ENCODE results near the gene RPIA. TPM values are rescaled to one million over a fixed set of nuclear protein-coding genes. Genes with fewer than 3 reads are reported as not detected.

The RPIA gene
- total and polyA plus RNA-seq, 8 donors: 16.0 to 35.2 (median 31.9) TPM

GRCh38 chr2:88669482-88670214 is 21.8 kb upstream of the RPIA start:
- intact Hi-C loops (cut with DNase I): loop anchor here in 1 of 2 donors (5.0 kb wide), 1 partner anchor 77 kb away; no protein-coding TSS in a partner anchor
- peak; percentile 76 for ATAC-seq
- Histone ChIP-seq H3K4me1 (no peaks in the 10 kb centered on the region), H3K4me3 (no peak overlapping the region), H3K27ac (no peak overlapping the region), H3K36me3 (no peaks in the 10 kb centered on the region), H3K9me3 (no peaks in the 10 kb centered on the region), H3K27me3 (no peaks in the 10 kb centered on the region)
- peak in 1 of 4 donors; percentile 23 for DNase-seq
- TF ChIP-seq CTCF (IDR thresholded peaks at IDR 0.05): peak in 1 of 2 donors; percentile 21

- Histone ChIP-seq H3K9me3 (no peaks in the 10 kb centered on the region), H3K27me3 (no peaks in the 10 kb centered on the region), H3K27ac (no peak overlapping the region), H3K4me1 (no peaks in the 10 kb centered on the region), H3K4me3 (no peak overlapping the region), H3K36me3 (no peaks in the 10 kb centered on the region)
- peak in 1 of 4 donors; percentile 48 for DNase-seq
- peak; percentile 84 for ATAC-seq
- peak; percentile 67 to 83 for TF ChIP-seq CTCF (IDR thresholded peaks at IDR 0.05)
- intact Hi-C loops (cut with DNase I): loop anchor here in 1 of 2 donors (5.0 kb wide), 1 partner anchor 80 kb away; no protein-coding TSS in a partner anchor
Observed at GRCh38 chr2:88671786-88672427, 19.6 kb upstream of the RPIA start.

GRCh38 chr2:88673363-88673762 is 18.1 kb upstream of the RPIA start:
- ATAC-seq (no peak), DNase-seq (no peak)
- Histone ChIP-seq H3K36me3 (no peaks in the 10 kb centered on the region), H3K4me1 (no peaks in the 10 kb centered on the region), H3K27me3 (no peaks in the 10 kb centered on the region), H3K27ac (no peak overlapping the region), H3K4me3 (no peak overlapping the region), H3K9me3 (no peaks in the 10 kb centered on the region)
- TF ChIP-seq CTCF (IDR thresholded peaks at IDR 0.05): no peak
- intact Hi-C loops (cut with DNase I): loop anchor here in 1 of 2 donors (5.0 kb wide), 1 partner anchor 81 kb away; no protein-coding TSS in a partner anchor

GRCh38 chr2:88680266-88680902 is 11.1 kb upstream of the RPIA start:
- Histone ChIP-seq H3K4me1 (peaks cover 0 to 7% of the 10 kb centered on the region in 2 donors), H3K27ac (no peak overlapping the region), H3K4me3 (no peak overlapping the region), H3K27me3 (no peaks in the 10 kb centered on the region), H3K36me3 (no peaks in the 10 kb centered on the region), H3K9me3 (peaks cover 0 to 25% of the 10 kb centered on the region in 2 donors)
- no peak for DNase-seq
- ATAC-seq: no peak
- TF ChIP-seq CTCF (IDR thresholded peaks at IDR 0.05): no peak
- intact Hi-C loops (cut with DNase I): no loop called here

DNA sequence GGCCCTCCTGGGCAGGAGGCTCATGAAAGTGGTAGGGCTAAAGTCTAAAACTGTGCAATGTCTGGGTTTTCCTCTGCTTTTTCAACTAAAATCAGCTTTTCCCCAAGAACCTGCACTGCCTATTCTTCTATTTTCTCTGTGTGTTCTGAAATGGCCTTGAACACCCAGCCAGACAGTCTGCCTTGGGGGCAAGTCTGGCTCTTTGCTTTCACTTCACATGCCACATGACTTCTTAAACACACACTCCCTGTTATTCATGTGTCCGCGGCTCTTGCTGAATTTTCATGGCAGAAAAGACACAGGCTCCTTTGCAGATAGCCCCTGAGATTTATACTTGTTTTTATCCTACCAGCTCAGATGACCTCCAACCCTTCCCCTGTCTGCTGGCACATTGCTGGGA is 10.6 kb upstream of the RPIA start:
- H3K9me3 ChIP-seq: peaks cover 0 to 25% of the 10 kb centered on the region in 2 donors
- intact Hi-C loops (cut with DNase I): no loop called here
- H3K27ac ChIP-seq: no peak overlapping the region
- TF ChIP-seq CTCF (IDR thresholded peaks at IDR 0.05): no peak
- ATAC-seq (no peak), DNase-seq (no peak)
- no peaks in the 10 kb centered on the region for H3K27me3 ChIP-seq
- H3K4me3 ChIP-seq: no peak overlapping the region
- H3K4me1 ChIP-seq: peaks cover 0 to 7% of the 10 kb centered on the region in 2 donors
- no peaks in the 10 kb centered on the region for H3K36me3 ChIP-seq

All from left lung (tissue), 10 donors.